ENCODE results near the gene PPP4R3A.

- TF ChIP-seq CTCF (IDR thresholded peaks at IDR 0.05; ENCODE audit: insufficient read depth, low read depth, low read length) (no peak), EZH2 (IDR thresholded peaks at IDR 0.05; ENCODE audit: insufficient read depth, low read length) (no peak)
Measured at GRCh38 chr14:91516663-91517388, 6.7 kb upstream of the PPP4R3A start.
